ENCODE results near the gene HHEX.
A peak's percentile ranks its signal among the peaks of the same experiment; 100 is the strongest.
"Not testable (repeated sequence)": the region's sequence is repeated elsewhere in the genome, so short reads cannot be mapped to it uniquely, and the experiment has no call there.

HHEX gene

DNA sequence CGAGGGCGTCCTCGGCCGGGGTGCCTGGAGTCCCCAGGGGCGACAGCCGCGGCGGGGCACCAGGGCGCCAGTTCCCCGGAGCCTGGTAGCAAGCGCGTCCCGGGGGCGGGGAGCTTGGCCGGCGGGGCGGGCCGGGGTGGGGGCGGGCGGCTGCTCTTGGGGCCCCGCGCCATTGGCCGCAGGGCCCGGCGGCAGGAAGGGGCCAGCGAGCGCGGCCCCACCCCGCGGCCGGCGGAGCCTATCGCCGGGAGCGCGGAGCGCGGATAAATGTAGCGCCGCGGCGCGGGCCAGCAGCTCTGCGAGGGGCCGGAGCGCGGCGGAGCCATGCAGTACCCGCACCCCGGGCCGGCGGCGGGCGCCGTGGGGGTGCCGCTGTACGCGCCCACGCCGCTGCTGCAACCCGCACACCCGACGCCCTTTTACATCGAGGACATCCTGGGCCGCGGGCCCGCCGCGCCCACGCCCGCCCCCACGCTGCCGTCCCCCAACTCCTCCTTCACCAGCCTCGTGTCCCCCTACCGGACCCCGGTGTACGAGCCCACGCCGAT, at the start of gene HHEX:
HHEX (plus strand) TSS at position 293 of the 548 bp plus-strand sequence; CDS start at position 325, 32 bp downstream.
- H3K4me3 ChIP-seq (ENCODE audit: low read length): peak within 1 kb of the TSS; percentile 37
- TF ChIP-seq, protein P1, sequence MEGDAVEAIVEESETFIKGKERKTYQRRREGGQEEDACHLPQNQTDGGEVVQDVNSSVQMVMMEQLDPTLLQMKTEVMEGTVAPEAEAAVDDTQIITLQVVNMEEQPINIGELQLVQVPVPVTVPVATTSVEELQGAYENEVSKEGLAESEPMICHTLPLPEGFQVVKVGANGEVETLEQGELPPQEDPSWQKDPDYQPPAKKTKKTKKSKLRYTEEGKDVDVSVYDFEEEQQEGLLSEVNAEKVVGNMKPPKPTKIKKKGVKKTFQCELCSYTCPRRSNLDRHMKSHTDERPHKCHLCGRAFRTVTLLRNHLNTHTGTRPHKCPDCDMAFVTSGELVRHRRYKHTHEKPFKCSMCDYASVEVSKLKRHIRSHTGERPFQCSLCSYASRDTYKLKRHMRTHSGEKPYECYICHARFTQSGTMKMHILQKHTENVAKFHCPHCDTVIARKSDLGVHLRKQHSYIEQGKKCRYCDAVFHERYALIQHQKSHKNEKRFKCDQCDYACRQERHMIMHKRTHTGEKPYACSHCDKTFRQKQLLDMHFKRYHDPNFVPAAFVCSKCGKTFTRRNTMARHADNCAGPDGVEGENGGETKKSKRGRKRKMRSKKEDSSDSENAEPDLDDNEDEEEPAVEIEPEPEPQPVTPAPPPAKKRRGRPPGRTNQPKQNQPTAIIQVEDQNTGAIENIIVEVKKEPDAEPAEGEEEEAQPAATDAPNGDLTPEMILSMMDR (IDR thresholded peaks at IDR 0.05; ENCODE audit: insufficient read depth, low read depth, low read length, missing control alignments): no peak
- DNase-seq (ENCODE audit: low read depth): peak; percentile 69

DNA sequence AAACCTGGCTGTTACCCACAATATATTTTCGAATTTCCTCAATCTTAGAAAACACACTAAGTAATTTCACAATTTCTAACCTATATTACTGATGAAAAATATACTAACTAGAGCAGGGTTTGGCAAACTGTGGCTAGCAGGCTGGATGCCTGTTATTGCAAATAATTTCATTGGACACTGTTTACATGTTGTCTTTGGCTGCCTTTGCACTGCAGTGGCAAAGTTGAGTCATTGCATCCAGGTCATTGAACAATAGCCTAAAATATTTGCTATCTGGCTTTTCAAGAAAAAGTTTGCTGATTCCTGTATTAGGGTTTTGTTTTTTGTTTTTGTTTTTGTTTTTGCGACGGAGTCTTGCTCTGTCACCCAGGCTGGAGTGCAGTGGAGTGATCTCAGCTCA, 49.6 kb upstream of the HHEX start:
- TF ChIP-seq, protein P1 (IDR thresholded peaks at IDR 0.05; ENCODE audit: insufficient read depth, low read depth, low read length, missing control alignments): no peak
- peak; percentile 31 for DNase-seq (ENCODE audit: low read depth)
- no peak overlapping the region for H3K4me3 ChIP-seq (ENCODE audit: low read length)

DNA sequence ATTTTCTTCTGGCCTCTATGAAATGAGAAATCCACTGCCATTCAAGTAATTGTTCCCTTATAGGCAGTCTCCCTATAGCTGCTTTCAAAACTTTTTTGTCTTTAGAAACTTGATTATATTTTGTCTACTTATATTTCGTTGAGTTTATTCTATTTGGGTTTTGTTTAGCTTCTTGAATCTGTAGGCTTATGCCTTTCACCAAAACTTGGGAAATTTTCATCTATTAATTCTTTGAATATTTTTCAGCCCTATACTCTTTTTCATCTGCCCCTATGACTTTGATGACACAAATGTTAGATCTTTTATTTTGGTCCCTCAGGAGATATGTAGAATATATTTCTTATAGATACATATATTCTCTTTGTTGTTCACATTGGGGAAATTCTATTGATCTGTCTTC, 48.3 kb upstream of the HHEX start:
- H3K4me3 ChIP-seq (ENCODE audit: low read length): no peak overlapping the region
- TF ChIP-seq, protein P1 (IDR thresholded peaks at IDR 0.05; ENCODE audit: insufficient read depth, low read depth, low read length, missing control alignments): no peak
- DNase-seq (ENCODE audit: low read depth): no peak

DNA sequence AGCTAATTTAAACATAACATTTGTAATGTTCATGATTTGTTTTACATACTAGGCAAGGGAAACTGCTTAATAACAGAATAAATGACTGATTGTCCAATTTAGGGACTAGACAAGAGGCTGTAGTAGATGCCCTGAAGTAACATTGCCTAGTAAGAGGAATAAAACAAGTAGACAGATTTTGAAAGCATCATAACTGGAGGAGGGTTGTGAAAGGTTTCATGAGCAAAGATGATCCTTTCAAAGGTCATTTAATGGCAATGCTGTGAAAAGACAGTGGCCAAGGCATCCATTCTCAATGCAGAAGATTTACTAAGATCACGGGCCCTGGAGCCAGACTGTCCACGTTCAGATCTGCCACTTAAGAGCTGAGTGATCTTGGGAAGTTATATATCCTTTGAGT, 44.8 kb upstream of the HHEX start:
- TF ChIP-seq, protein P1 (IDR thresholded peaks at IDR 0.05; ENCODE audit: insufficient read depth, low read depth, low read length, missing control alignments): no peak
- DNase-seq (ENCODE audit: low read depth): no peak

DNA sequence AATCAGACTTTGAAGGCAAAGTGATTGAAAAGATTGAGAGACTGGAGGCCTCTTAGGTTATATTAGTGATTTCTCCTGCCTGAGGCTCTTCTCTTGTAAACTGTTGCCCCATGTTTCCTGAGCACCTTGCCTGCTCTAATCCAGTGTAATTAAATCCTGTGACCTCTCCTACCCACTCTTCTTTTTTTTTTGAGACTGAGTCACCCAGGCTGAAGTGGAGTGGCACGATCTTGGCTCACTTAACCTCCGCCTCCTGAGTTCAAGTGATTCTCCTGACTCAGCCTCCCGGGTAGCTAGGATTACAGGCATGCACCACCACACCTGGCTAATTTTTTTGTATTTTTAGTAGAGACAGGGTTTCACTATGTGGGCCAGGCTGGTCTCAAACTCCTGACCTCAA, 38.9 kb upstream of the HHEX start:
- peak; percentile 12 for DNase-seq (ENCODE audit: low read depth)
- H3K4me3 ChIP-seq (ENCODE audit: low read length): not testable (repeated sequence)

More for the DNA sequence above, 44.8 kb upstream of the HHEX start:
- H3K4me3 ChIP-seq (ENCODE audit: low read length): no peak overlapping the region

DNA sequence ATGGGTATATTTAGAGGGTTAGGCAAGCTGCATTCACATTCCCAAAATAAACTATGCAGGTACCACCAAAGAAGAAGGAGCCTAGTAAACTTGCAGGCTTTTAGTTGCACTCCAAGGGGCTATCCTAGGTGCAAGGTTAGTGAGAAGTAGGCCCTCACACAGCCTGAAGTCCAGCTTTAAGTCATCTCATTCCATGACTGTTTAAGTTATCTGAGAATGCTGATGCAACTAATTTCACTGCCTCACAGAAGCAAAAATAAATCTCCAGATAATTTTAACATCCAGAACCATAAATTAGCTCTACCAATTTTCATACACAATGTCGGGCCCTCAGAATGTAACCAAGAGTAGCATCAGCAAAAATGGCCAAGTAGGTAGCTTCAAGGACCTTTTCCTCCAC, 34.3 kb upstream of the HHEX start:
- no peak for DNase-seq (ENCODE audit: low read depth)
- TF ChIP-seq, protein P1 (IDR thresholded peaks at IDR 0.05; ENCODE audit: insufficient read depth, low read depth, low read length, missing control alignments): no peak
- H3K4me3 ChIP-seq (ENCODE audit: low read length): no peak overlapping the region

DNA sequence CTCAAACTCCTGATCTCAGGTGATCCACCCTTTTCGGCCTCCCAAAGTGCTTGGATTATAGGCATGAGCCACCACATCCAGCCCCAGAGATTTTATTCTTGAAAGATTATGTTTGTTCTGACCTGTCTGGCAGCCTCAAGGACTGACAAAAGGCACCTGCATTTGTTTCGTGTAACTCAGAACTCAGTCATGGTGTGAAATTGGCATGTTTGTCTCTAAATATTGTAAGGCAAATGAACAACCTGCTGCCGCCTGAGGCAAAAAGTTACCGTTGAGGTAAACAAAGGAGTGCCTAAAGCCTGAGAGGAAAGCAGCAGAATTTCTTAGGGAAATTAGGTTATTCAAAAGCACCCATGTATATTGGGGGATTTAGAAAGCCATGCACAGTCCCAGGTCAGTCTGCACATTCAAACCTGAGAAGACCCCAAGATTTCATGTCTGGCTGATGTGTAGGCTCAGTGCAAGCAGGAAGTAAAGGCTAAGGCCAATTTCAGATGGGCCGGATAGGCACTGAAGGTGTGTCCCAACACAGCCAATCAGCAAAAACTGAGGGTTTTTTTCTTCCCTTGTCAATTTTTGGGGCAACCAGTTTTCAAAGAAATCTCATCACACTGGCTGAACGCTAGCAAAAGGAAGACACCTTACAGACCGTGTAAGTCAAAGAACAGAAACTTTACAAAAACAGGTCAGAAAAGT, 33.3 kb upstream of the HHEX start:
- H3K4me3 ChIP-seq (ENCODE audit: low read length): no peak overlapping the region

More for the DNA sequence above, 33.3 kb upstream of the HHEX start:
- TF ChIP-seq, protein P1 (IDR thresholded peaks at IDR 0.05; ENCODE audit: insufficient read depth, low read depth, low read length, missing control alignments): no peak
- peak; percentile 66 for DNase-seq (ENCODE audit: low read depth)
